Measurements from ENCODE around the gene NCAPD2. TPM values are rescaled to one million over a fixed set of nuclear protein-coding genes. Genes with fewer than 3 reads are reported as not detected.

NCAPD2 gene
- total RNA-seq, 2 donors from 2014 or later = 90.3 to 150 TPM

- peak overlapping the region; percentile 96 for H3K9ac ChIP-seq (ENCODE audit: extremely low read depth, low read length, poor library complexity, severe bottlenecking)
- peak overlapping the region; percentile 95 for H3K4me3 ChIP-seq (ENCODE audit: low read length)
- Mint-ChIP-seq H3K4me1 (peaks cover 35% of the 10 kb centered on the region), H3K27ac (peak overlapping the region; percentile 99), H3K27me3 (ENCODE audit: insufficient read depth) (no peaks in the 10 kb centered on the region), H3K36me3 (ENCODE audit: low read depth) (peaks cover 66% of the 10 kb centered on the region), H3K4me3 (peak overlapping the region; percentile 96), H3K9me3 (no peaks in the 10 kb centered on the region)
- peaks cover 4% of the 10 kb centered on the region for H3K4me1 ChIP-seq (ENCODE audit: control insufficient read depth, insufficient read depth, low read length)
- H3K9me3 ChIP-seq (ENCODE audit: control insufficient read depth, low read length) = no peaks in the 10 kb centered on the region
- peaks cover 60% of the 10 kb centered on the region for H3K36me3 ChIP-seq (ENCODE audit: control insufficient read depth, insufficient read depth, low read length)
- DNase-seq = peak; percentile 89
- 0 to 1% methylated on average over 27 to 52 of the region's 52 CpGs for WGBS, 2 experiments (ENCODE audit: insufficient coverage in 1 of 2, insufficient read length in 1 of 2)
- peak overlapping the region; percentile 92 for H3K27ac ChIP-seq (ENCODE audit: low read depth, low read length)
- no peaks in the 10 kb centered on the region for H3K27me3 ChIP-seq (ENCODE audit: control insufficient read depth, insufficient read depth, low read length, poor library complexity, severe bottlenecking)
- TF ChIP-seq CTCF (conservative IDR thresholded peaks at IDR 0.05) = peak; percentile 20
These were observed 41.2 kb downstream of the NCAPD2 start for GRCh38 chr12:6534945-6535696.

- H3K27me3 Mint-ChIP-seq (ENCODE audit: insufficient read depth) = no peaks in the 10 kb centered on the region
- H3K4me3 Mint-ChIP-seq = peak overlapping the region; percentile 96
- 0 to 3% methylated on average over 1 to 6 of the region's 6 CpGs for WGBS, 2 experiments (ENCODE audit: insufficient coverage in 1 of 2, insufficient read length in 1 of 2)
- no peaks in the 10 kb centered on the region for H3K27me3 ChIP-seq (ENCODE audit: control insufficient read depth, insufficient read depth, low read length, poor library complexity, severe bottlenecking)
- H3K36me3 ChIP-seq (ENCODE audit: control insufficient read depth, insufficient read depth, low read length) = peaks cover 55% of the 10 kb centered on the region
- H3K36me3 Mint-ChIP-seq (ENCODE audit: low read depth) = peaks cover 61% of the 10 kb centered on the region
- peak overlapping the region; percentile 99 for H3K27ac Mint-ChIP-seq
- peaks cover 8% of the 10 kb centered on the region for H3K4me1 ChIP-seq (ENCODE audit: control insufficient read depth, insufficient read depth, low read length)
- no peak for DNase-seq
- H3K27ac ChIP-seq (ENCODE audit: low read depth, low read length) = peak overlapping the region; percentile 92
- H3K9ac ChIP-seq (ENCODE audit: extremely low read depth, low read length, poor library complexity, severe bottlenecking) = peak overlapping the region; percentile 96
- H3K4me3 ChIP-seq (ENCODE audit: low read length) = peak overlapping the region; percentile 95
- no peaks in the 10 kb centered on the region for H3K9me3 Mint-ChIP-seq
- peaks cover 40% of the 10 kb centered on the region for H3K4me1 Mint-ChIP-seq
- H3K9me3 ChIP-seq (ENCODE audit: control insufficient read depth, low read length) = no peaks in the 10 kb centered on the region
- TF ChIP-seq CTCF (conservative IDR thresholded peaks at IDR 0.05) = no peak
These were observed 41.7 kb downstream of the NCAPD2 start for GRCh38 chr12:6535697-6535946.

GRCh38 chr12:6535960-6536847, 42.3 kb downstream of the NCAPD2 start:
- Histone ChIP-seq H3K27me3 (ENCODE audit: control insufficient read depth, insufficient read depth, low read length, poor library complexity, severe bottlenecking) (no peaks in the 10 kb centered on the region), H3K36me3 (ENCODE audit: control insufficient read depth, insufficient read depth, low read length) (peaks cover 52% of the 10 kb centered on the region), H3K9me3 (ENCODE audit: control insufficient read depth, low read length) (no peaks in the 10 kb centered on the region), H3K4me1 (ENCODE audit: control insufficient read depth, insufficient read depth, low read length) (peaks cover 10% of the 10 kb centered on the region), H3K27ac (ENCODE audit: low read depth, low read length) (peak overlapping the region; percentile 16), H3K4me3 (ENCODE audit: low read length) (peak overlapping the region; percentile 95), H3K9ac (ENCODE audit: extremely low read depth, low read length, poor library complexity, severe bottlenecking) (peak overlapping the region; percentile 96)
- peak overlapping the region; percentile 99 for H3K27ac Mint-ChIP-seq
- no peaks in the 10 kb centered on the region for H3K9me3 Mint-ChIP-seq
- 76 to 89% methylated on average over 4 to 10 of the region's 10 CpGs for WGBS, 2 experiments (ENCODE audit: insufficient coverage in 1 of 2, insufficient read length in 1 of 2)
- H3K36me3 Mint-ChIP-seq (ENCODE audit: low read depth) = peaks cover 57% of the 10 kb centered on the region
- DNase-seq = no peak
- H3K4me3 Mint-ChIP-seq = peak overlapping the region; percentile 96
- TF ChIP-seq CTCF (conservative IDR thresholded peaks at IDR 0.05) = no peak
- H3K27me3 Mint-ChIP-seq (ENCODE audit: insufficient read depth) = no peaks in the 10 kb centered on the region
- H3K4me1 Mint-ChIP-seq = peaks cover 46% of the 10 kb centered on the region
